Renal pelvis (tissue), 4 donors: Measurements from ENCODE around the gene NUP98. TPM values are rescaled to one million over a fixed set of nuclear protein-coding genes. Genes with fewer than 3 reads are reported as not detected.
"Not testable (repeated sequence)": the region's sequence is repeated elsewhere in the genome, so short reads cannot be mapped to it uniquely, and the experiment has no call there.

Experiments
- DNase-seq: peaks from one replicate; pipeline ENCODE4 v3.0.0-alpha.2; 2013
- polyA plus RNA-seq, 3 donors: library from polyadenylated mRNA; unstranded; fragments of 120-200 nt; gene quantifications; one replicate each; pipeline ENCODE4 v1.2.1, GENCODE V29; 2013; ENCODE audit not compliant: insufficient read length in 3 of 3

Gene NUP98
- polyA plus RNA-seq, 3 donors = 61.9 to 69.5 (median 66.6) TPM

- DNase-seq = no peak
Observed at GRCh38 chr11:3830088-3830487, 32.7 kb upstream of the NUP98 start.

- DNase-seq = no peak
Observed at GRCh38 chr11:3827434-3828186, 30.3 kb upstream of the NUP98 start.

- no peak for DNase-seq
Observed at GRCh38 chr11:3826721-3827120, 29.4 kb upstream of the NUP98 start.

GRCh38 chr11:3825473-3826154 lies 28.3 kb upstream of the NUP98 start:
- DNase-seq = no peak

GRCh38 chr11:3824714-3825472 lies 27.5 kb upstream of the NUP98 start:
- DNase-seq = no peak

GRCh38 chr11:3823762-3824506 lies 26.6 kb upstream of the NUP98 start:
- no peak for DNase-seq

- no peak for DNase-seq
Observed at GRCh38 chr11:3823303-3823702, 25.9 kb upstream of the NUP98 start.

GRCh38 chr11:3822312-3822711 lies 25.0 kb upstream of the NUP98 start:
- DNase-seq = no peak

GRCh38 chr11:3820971-3821370 lies 23.6 kb upstream of the NUP98 start:
- DNase-seq = no peak

- no peak for DNase-seq
Observed at GRCh38 chr11:3817181-3817800, 19.9 kb upstream of the NUP98 start.

- no peak for DNase-seq
Observed at GRCh38 chr11:3816673-3817072, 19.3 kb upstream of the NUP98 start.

- DNase-seq = no peak
Observed at GRCh38 chr11:3815845-3816244, 18.5 kb upstream of the NUP98 start.

- DNase-seq = not testable (repeated sequence)
Observed at GRCh38 chr11:3814832-3815231, 17.5 kb upstream of the NUP98 start.

GRCh38 chr11:3810951-3811350 lies 13.6 kb upstream of the NUP98 start:
- no peak for DNase-seq

- no peak for DNase-seq
Observed at GRCh38 chr11:3810446-3810845, 13.1 kb upstream of the NUP98 start.

GRCh38 chr11:3809624-3809928 lies 12.2 kb upstream of the NUP98 start:
- no peak for DNase-seq

GRCh38 chr11:3808861-3809623 lies 11.7 kb upstream of the NUP98 start:
- DNase-seq = peak; percentile 48

- peak; percentile 68 for DNase-seq
Observed at GRCh38 chr11:3807909-3808860, 10.8 kb upstream of the NUP98 start, which contains the start of gene PGAP2. PGAP2 (plus strand) TSS chr11:3808560; CDS start chr11:3811260, 2,700 bp downstream.

- no peak for DNase-seq
Observed at GRCh38 chr11:3803726-3804495, 6.6 kb upstream of the NUP98 start.
